ENCODE results near the gene FBXO46.

Gene FBXO46

DNA sequence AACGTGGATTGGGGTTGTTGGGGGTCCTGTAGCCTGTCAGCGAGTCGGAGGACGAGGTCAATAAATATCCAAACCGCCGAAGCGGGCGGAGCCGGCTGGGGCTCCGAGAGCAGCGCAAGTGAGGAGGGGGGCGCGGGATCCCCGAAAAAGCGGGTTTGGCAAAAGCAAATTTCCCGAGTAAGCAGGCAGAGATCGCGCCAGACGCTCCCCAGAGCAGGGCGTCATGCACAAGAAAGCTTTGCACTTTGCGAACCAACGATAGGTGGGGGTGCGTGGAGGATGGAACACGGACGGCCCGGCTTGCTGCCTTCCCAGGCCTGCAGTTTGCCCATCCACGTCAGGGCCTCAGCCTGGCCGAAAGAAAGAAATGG is 39.1 kb upstream of the FBXO46 start:
- peak overlapping the region; percentile 61 for H3K4me3 ChIP-seq (ENCODE audit: low read depth, low read length)
- TF ChIP-seq, protein P1, sequence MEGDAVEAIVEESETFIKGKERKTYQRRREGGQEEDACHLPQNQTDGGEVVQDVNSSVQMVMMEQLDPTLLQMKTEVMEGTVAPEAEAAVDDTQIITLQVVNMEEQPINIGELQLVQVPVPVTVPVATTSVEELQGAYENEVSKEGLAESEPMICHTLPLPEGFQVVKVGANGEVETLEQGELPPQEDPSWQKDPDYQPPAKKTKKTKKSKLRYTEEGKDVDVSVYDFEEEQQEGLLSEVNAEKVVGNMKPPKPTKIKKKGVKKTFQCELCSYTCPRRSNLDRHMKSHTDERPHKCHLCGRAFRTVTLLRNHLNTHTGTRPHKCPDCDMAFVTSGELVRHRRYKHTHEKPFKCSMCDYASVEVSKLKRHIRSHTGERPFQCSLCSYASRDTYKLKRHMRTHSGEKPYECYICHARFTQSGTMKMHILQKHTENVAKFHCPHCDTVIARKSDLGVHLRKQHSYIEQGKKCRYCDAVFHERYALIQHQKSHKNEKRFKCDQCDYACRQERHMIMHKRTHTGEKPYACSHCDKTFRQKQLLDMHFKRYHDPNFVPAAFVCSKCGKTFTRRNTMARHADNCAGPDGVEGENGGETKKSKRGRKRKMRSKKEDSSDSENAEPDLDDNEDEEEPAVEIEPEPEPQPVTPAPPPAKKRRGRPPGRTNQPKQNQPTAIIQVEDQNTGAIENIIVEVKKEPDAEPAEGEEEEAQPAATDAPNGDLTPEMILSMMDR (IDR thresholded peaks at IDR 0.05; ENCODE audit: control insufficient read depth, extremely low read depth, insufficient read depth) = no peak
- no peak for DNase-seq (ENCODE audit: low read depth)

DNA sequence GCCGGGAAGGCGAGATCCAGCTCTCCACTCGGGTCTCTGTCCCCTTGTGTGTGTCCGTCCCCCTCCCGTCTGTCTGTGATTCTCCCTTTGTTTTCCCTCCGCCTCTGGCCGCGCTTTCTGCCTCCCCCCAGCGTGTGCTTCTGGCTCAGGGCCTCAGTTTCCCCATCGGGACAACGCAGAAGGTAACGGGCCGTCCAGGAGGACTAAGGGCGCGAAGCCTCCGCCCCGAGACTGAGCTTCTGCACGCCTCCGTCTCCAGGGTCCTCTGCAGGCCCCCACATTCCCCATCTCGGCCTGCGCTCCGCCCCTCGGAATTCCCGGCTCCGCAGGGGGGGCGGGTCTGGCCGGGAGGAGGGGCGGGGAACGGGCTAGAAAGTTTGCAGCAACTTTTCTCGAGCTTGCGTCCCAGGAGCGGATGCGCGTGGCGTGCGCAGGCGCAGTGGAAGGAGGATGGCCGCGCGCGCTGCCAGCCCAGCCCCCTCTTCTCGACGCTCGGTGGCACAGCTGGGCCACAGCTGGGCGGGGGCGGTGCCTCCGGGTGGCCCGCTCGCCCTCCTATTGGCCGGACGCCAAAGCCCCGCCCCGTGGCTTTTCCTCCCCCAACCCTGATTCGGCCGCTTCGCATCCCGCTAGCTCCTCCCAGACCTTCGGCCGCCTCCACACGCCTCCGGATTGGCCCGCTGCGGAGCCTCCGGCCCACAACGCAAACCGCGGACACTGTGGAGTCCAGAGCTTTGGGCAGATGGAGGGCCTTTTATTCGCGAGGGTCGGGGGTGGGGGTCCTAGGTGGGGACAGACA is 38.5 kb upstream of the FBXO46 start, which contains the start of gene SIX5:
Gene SIX5, minus strand, starts transcription at position 269 of the 799 bp plus-strand sequence. CDS start 408 bp downstream, outside the sequence.
- TF ChIP-seq, protein P1 (IDR thresholded peaks at IDR 0.05; ENCODE audit: control insufficient read depth, extremely low read depth, insufficient read depth) = no peak
- DNase-seq (ENCODE audit: low read depth) = peak; percentile 69
- H3K4me3 ChIP-seq (ENCODE audit: low read depth, low read length) = peak within 1 kb of the TSS; percentile 71

DNA sequence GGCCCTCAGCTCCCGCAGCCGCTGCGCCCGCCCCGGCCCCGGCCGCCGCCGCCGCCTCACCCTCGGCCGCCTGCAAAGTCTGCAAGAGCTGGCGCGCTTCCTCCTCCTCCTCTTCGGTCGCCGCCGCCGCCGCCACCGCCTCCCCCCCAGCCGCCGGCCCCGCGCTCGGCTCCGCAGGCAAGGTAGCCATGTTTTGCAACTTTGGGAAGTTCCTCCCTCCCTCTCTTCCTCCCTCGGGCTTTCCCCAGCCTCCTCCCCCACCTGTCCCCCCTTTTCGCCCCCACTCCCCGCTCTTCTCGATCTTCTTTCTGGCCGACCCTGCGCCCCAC is 37.9 kb upstream of the FBXO46 start:
- TF ChIP-seq, protein P1 (IDR thresholded peaks at IDR 0.05; ENCODE audit: control insufficient read depth, extremely low read depth, insufficient read depth) = no peak
- peak overlapping the region; percentile 71 for H3K4me3 ChIP-seq (ENCODE audit: low read depth, low read length)
- no peak for DNase-seq (ENCODE audit: low read depth)

DNA sequence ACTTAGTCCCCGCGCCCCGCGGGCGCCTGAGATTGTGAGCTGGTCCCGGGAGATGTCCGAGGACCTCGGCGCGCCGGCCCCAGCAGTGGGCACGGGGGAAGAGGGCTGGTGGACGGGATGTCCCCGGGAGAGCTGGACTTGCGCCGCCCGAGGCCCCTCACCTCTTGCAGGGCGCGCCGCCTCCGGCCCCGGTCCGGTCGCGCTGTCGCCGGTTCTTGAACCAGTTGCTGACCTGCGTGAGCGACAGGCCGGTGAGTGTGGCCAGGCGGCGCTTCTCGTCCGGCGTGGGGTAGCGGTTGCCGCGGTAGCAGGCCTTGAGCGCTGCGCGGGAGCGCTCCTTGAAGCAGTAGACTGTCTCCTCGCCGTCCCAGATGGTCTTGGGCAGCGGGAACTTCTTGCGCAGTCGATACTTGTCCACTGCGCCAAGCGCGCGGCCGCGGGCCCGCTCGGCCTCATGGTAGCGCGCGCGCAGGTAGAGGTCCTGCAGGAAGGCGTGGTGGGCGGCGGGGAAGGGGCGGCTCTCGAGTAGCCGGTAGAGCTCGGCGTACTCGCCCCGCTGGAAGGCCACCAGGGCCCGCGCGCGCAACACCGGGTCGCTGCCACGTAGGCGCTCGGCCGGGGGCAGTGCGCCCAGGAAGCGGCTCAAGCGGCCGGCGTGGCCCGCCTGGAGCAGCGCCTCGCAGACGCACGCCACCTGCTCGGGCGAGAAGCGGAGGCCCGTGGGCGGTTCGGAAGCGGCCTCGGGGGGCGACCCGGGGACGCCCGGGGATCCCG is 37.4 kb upstream of the FBXO46 start:
- peak overlapping the region; percentile 71 for H3K4me3 ChIP-seq (ENCODE audit: low read depth, low read length)
- peak; percentile 27 for DNase-seq (ENCODE audit: low read depth)
- TF ChIP-seq, protein P1 (IDR thresholded peaks at IDR 0.05; ENCODE audit: control insufficient read depth, extremely low read depth, insufficient read depth) = no peak

DNA sequence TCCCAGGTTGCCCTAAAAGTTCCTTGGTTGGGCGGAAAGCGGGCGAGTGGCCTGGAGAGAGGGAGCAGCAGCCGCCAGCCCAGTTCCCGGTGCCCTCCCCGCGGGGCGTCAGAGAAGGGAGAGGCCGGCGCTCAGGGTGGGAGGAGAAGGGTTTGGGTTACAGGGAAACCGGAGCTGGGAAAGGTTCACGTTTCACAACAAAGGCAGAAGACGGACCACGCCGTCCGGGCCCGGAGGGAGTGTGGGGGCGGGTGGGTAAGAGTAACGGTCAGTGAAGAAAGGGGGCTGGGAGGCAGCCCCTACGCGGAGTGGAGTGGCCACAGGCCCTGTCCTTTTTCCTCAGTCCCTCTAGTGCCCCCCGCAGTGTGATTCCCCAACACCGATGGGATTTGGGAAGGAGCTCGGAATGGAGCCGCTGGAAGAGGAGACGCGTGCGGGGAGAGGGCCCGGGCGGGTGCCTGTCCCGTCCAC is 36.7 kb upstream of the FBXO46 start:
- TF ChIP-seq, protein P1 (IDR thresholded peaks at IDR 0.05; ENCODE audit: control insufficient read depth, extremely low read depth, insufficient read depth) = no peak
- no peak for DNase-seq (ENCODE audit: low read depth)
- peak overlapping the region; percentile 71 for H3K4me3 ChIP-seq (ENCODE audit: low read depth, low read length)

DNA sequence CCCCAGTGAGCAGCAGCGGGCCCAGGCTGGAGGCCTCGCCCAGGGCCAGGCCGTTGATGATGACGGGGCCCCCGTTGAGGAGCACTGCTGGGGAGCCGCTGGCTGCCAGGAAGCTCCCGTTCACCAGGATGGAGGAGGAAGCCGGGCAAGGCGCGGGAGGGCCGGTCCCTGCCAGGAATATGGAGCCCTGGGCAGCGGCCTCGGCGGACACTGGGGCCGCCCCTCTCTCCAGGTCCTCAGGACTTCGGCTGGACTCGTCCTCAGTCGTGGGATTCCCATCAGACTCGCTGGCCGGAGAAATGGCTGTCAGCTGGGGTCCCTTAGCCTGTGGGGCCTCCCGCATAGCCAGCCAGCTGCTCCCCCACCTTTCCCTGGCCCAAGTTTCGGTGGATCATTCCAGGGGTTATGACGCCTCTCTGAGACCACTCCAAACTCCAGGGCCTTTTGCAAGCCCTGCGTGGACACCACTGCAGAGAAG is 36.2 kb upstream of the FBXO46 start:
- DNase-seq (ENCODE audit: low read depth) = no peak
- TF ChIP-seq, protein P1 (IDR thresholded peaks at IDR 0.05; ENCODE audit: control insufficient read depth, extremely low read depth, insufficient read depth) = no peak
- H3K4me3 ChIP-seq (ENCODE audit: low read depth, low read length) = peak overlapping the region; percentile 71
